OCI-LY7 (cell line): Measurements from ENCODE around the gene PTPRM. TPM values are rescaled to one million over a fixed set of nuclear protein-coding genes. Genes with fewer than 3 reads are reported as not detected.

Source experiments
- BruUV-seq: library from RNA; stranded (reverse); fragments of 400-500 nt; replicated peaks from 2 replicates; lab custom pipeline; 2021; lab: Mats Ljungman, UMichigan
- CTCF ChIA-PET: fragments of 300-600 bp; sonication (Branson Sonifier 250); formaldehyde crosslinking; loops from one replicate; lab custom pipeline; 2022; ENCODE audit warnings: antibody characterized with exemption; ENCODE audit not compliant: unreplicated experiment; lab: Charles Lee
- POLR2A ChIA-PET: fragments of 300-600 bp; sonication (Branson Sonifier 250); formaldehyde crosslinking; loops from one replicate; lab custom pipeline; 2022; ENCODE audit warnings: antibody characterized with exemption; lab: Charles Lee
- DNase-seq: peaks from one replicate; pipeline ENCODE4 v3.0.0-alpha.2; 2015; ENCODE audit warnings: low spot score
- H2AFZ ChIP-seq: fragments of 200-600 bp; sonication (generic), shearing (Covaris generic); 2 replicates; pipeline ENCODE4 v1.6.1; 2014; ENCODE audit warnings: mild to moderate bottlenecking, antibody characterized with exemption, low read length, moderate library complexity
- H3K27ac ChIP-seq: fragments of 200-600 bp; sonication (generic); 2 replicates; pipeline ENCODE4 v1.5.1; 2014; ENCODE audit warnings: mixed run types, low read depth, mild to moderate bottlenecking, moderate library complexity, low read length, inconsistent platforms; ENCODE audit not compliant: poor library complexity, severe bottlenecking
- H3K36me3 ChIP-seq: fragments of 200-600 bp; sonication (generic); 2 replicates; pipeline ENCODE4 v1.6.1; 2014; ENCODE audit warnings: mild to moderate bottlenecking, antibody characterized with exemption, low read length, moderate library complexity, mixed read lengths; ENCODE audit not compliant: insufficient read depth
- H3K4me1 ChIP-seq: fragments of 200-600 bp; sonication (generic); 2 replicates; pipeline ENCODE4 v1.5.1; 2014; ENCODE audit warnings: mild to moderate bottlenecking, low read length; ENCODE audit not compliant: insufficient read depth, poor library complexity, severe bottlenecking
- H3K4me2 ChIP-seq: fragments of 200-600 bp; sonication (generic); 2 replicates; pipeline ENCODE4 v1.6.1; 2014; ENCODE audit warnings: mild to moderate bottlenecking, low read length
- H3K4me3 ChIP-seq: fragments of 200-600 bp; sonication (generic); 2 replicates; pipeline ENCODE4 v1.5.1; 2014; ENCODE audit warnings: mild to moderate bottlenecking, low read depth, low read length; ENCODE audit not compliant: poor library complexity, severe bottlenecking
- H3K79me2 ChIP-seq: fragments of 200-600 bp; sonication (generic); 2 replicates; pipeline ENCODE4 v1.6.1; 2016; ENCODE audit warnings: low read depth, mild to moderate bottlenecking, low read length, moderate library complexity, mixed read lengths; ENCODE audit not compliant: insufficient read depth
- H3K9me2 ChIP-seq: fragments of 200-600 bp; sonication (generic); 2 replicates; pipeline ENCODE4 v1.6.1; 2016; ENCODE audit warnings: mild to moderate bottlenecking, low read length, mixed read lengths; ENCODE audit not compliant: insufficient read depth
- H3K9me3 ChIP-seq: fragments of 200-600 bp; sonication (generic); 2 replicates; pipeline ENCODE4 v1.6.1; 2014; ENCODE audit warnings: mild to moderate bottlenecking, mixed run types, low read length, mixed read lengths
- H4K20me1 ChIP-seq: fragments of 200-600 bp; sonication (generic); 2 replicates; pipeline ENCODE4 v1.6.1; 2014; ENCODE audit warnings: mild to moderate bottlenecking, antibody characterized with exemption, low read length, moderate library complexity, mixed read lengths; ENCODE audit not compliant: insufficient read depth
- EZH2phosphoT487 ChIP-seq: fragments of 200-600 bp; sonication (generic); IDR thresholded peaks from 2 replicates; pipeline ENCODE4 v1.6.1; 2018; ENCODE audit warnings: low read depth, borderline replicate concordance, mild to moderate bottlenecking, mixed run types, antibody characterized with exemption, low read length, moderate library complexity, mixed read lengths
- intact Hi-C: fragments of 100-400 bp; cut with micrococcal nuclease; formaldehyde crosslinking; loops from one replicate; pipeline ENCODE4 v1.10.0; 2022; ENCODE audit not compliant: unreplicated experiment
- total RNA-seq, 2 experiments: library from RNA; depleted of rRNA in 1 of 2; stranded (reverse); fragments of >200 nt in 1 of 2; shearing (Covaris generic) in 1 of 2; gene quantifications; 2 replicates each; pipeline ENCODE4 v1.2.3, GENCODE V29; 2014 to 2022
- TF ChIP-seq, protein P1 (sequence below): fragments of 200-600 bp; sonication (generic); conservative IDR thresholded peaks from 2 replicates; pipeline ENCODE4 v1.5.1; 2014; ENCODE audit warnings: mild to moderate bottlenecking, antibody characterized with exemption, low read length, moderate library complexity, mixed read lengths

Gene PTPRM
- total RNA-seq, 2 experiments from 2014 or later = not detected

DNA sequence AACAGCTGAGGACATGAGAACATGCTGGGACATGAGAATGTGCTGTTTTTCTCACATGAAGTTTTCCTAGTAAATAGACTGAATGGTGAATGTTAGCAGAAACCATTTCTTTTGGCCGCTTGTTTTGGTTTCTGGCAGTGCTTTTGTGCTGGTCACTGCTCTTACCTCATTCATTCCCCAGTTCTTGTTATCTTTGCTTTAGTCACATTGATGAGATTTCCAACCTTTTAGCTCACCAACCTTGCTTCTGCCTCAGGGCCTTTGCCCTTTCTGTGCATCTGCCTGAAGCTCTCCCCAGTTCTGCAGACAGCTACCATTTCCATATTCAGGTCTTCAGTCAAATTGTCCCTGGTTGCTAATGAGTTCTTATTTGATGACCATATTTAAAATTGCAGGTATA is 91.6 kb downstream of the PTPRM start:
- intact Hi-C loops = no loop called here
- no peak overlapping the region for H2AFZ ChIP-seq
- H3K9me2 ChIP-seq = no peaks in the 10 kb centered on the region
- no peaks in the 10 kb centered on the region for H3K9me3 ChIP-seq
- H3K4me2 ChIP-seq = no peak overlapping the region
- ChIA-PET CTCF (no interaction called here), POLR2A (no interaction called here)
- no peak for DNase-seq
- no peaks in the 10 kb centered on the region for H3K79me2 ChIP-seq
- BruUV-seq = no TSS peak
- no peak for TF ChIP-seq EZH2phosphoT487
- TF ChIP-seq, protein P1, sequence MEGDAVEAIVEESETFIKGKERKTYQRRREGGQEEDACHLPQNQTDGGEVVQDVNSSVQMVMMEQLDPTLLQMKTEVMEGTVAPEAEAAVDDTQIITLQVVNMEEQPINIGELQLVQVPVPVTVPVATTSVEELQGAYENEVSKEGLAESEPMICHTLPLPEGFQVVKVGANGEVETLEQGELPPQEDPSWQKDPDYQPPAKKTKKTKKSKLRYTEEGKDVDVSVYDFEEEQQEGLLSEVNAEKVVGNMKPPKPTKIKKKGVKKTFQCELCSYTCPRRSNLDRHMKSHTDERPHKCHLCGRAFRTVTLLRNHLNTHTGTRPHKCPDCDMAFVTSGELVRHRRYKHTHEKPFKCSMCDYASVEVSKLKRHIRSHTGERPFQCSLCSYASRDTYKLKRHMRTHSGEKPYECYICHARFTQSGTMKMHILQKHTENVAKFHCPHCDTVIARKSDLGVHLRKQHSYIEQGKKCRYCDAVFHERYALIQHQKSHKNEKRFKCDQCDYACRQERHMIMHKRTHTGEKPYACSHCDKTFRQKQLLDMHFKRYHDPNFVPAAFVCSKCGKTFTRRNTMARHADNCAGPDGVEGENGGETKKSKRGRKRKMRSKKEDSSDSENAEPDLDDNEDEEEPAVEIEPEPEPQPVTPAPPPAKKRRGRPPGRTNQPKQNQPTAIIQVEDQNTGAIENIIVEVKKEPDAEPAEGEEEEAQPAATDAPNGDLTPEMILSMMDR = no peak
- H4K20me1 ChIP-seq = no peaks in the 10 kb centered on the region
- no peak overlapping the region for H3K4me3 ChIP-seq
- no peaks in the 10 kb centered on the region for H3K4me1 ChIP-seq
- H3K36me3 ChIP-seq = no peaks in the 10 kb centered on the region
- H3K27ac ChIP-seq = no peak overlapping the region

DNA sequence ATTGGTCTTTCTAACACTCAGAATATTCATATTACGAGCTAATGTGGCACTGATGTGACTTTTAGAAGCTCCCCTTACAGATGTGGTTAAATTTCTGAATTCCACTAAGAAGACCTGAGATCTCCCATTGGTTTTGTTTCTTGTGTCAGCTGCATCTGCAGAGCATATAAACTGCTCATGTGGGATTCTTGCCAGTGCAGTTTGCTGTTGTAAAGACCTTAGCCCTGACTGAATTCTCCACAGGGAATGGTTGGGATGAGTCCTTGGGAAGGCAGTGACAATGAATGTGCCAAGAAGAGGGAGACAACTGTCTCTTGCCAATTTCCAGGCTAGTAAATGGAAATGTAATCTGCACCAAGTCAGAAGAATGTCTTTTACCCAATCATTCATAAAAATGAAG is 94.1 kb downstream of the PTPRM start:
- Histone ChIP-seq H3K36me3 (no peaks in the 10 kb centered on the region), H3K27ac (no peak overlapping the region), H2AFZ (no peak overlapping the region), H3K4me1 (no peaks in the 10 kb centered on the region), H3K79me2 (no peaks in the 10 kb centered on the region), H3K9me2 (no peaks in the 10 kb centered on the region), H3K9me3 (no peaks in the 10 kb centered on the region), H3K4me2 (no peak overlapping the region), H3K4me3 (no peak overlapping the region), H4K20me1 (no peaks in the 10 kb centered on the region)
- BruUV-seq = no TSS peak
- intact Hi-C loops = loop anchor here (10.0 kb wide), 1 partner anchor 56 kb away; no protein-coding TSS in a partner anchor
- POLR2A ChIA-PET = no interaction called here
- DNase-seq = no peak
- CTCF ChIA-PET = no interaction called here
- no peak for TF ChIP-seq EZH2phosphoT487
- TF ChIP-seq, protein P1 = no peak

DNA sequence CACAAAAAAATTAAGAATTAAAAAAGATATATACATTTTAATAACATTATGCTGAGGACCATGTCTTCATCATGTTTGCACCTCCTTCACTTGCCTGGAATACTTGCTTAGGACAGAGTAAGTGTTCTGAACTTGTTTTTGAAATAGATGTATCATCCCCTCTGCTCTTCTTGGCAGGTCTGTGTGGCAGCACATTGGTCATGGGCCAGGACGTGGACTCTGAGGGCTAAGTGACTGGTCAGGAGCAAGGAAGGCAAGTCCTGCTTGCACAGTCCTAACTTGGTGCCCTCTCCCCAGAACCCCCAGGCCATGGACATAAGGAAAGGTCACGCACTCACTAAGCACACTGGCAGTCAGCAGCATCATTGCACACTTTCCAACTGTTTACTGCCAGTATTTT is 95.8 kb downstream of the PTPRM start:
- Histone ChIP-seq H3K4me1 (no peaks in the 10 kb centered on the region), H3K9me3 (no peaks in the 10 kb centered on the region), H3K36me3 (no peaks in the 10 kb centered on the region), H3K27ac (no peak overlapping the region), H3K9me2 (no peaks in the 10 kb centered on the region), H4K20me1 (no peaks in the 10 kb centered on the region), H3K4me3 (no peak overlapping the region), H3K4me2 (no peak overlapping the region), H3K79me2 (no peaks in the 10 kb centered on the region), H2AFZ (no peak overlapping the region)
- CTCF ChIA-PET = no interaction called here
- BruUV-seq = no TSS peak
- TF ChIP-seq EZH2phosphoT487 = no peak
- DNase-seq = no peak
- POLR2A ChIA-PET = interaction anchor here (0.6 kb wide), 1 partner anchor 408 kb away, joined by 3 read pairs; no protein-coding TSS in a partner anchor
- intact Hi-C loops = loop anchor here (10.0 kb wide), 1 partner anchor 58 kb away; no protein-coding TSS in a partner anchor
